Measurements from ENCODE around the gene GNL2. TPM values are rescaled to one million over a fixed set of nuclear protein-coding genes. Genes with fewer than 3 reads are reported as not detected.

GNL2 gene
- total RNA-seq, 1 experiment from 2014 or later, result 56.2 TPM

DNA sequence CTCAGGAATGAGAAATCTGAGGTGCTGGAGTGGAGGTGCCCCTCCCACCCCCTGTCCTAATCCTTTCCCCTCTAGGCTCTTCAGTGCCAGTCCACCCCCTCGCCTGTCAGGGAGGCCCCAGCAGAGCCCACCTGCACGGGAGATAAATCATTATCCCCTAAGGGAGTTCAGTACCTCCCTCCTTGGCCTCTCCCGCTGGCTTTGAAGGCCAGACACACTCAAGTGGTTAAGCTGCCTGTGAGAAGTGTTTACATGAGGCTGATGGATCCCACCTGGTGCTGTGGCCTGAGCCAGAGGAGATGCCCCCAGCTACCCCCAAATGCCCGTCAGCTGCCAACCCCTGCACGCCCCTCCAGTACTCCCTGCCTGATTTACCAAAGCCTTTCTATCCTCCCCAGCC lies 35.3 kb upstream of the GNL2 start:
- H3K4me3 ChIP-seq (ENCODE audit: low read length), result no peak overlapping the region
- no peak overlapping the region for H2AFZ ChIP-seq (ENCODE audit: low read length)
- no peaks in the 10 kb centered on the region for H3K9me3 ChIP-seq (ENCODE audit: low read length)
- H3K4me2 ChIP-seq (ENCODE audit: low read depth, low read length, poor library complexity, severe bottlenecking), result no peak overlapping the region
- H3K36me3 ChIP-seq (ENCODE audit: insufficient read depth, low read length), result no peaks in the 10 kb centered on the region
- DNase-seq, result no peak
- peaks cover 13% of the 10 kb centered on the region for H3K4me1 ChIP-seq (ENCODE audit: low read length)
- no peak overlapping the region for H3K27ac ChIP-seq (ENCODE audit: low read length)
- no peaks in the 10 kb centered on the region for H4K20me1 ChIP-seq (ENCODE audit: insufficient read depth, low read depth, low read length)
- H3K9me2 ChIP-seq (replicated peaks; ENCODE audit: insufficient read depth, low read length), result no peaks in the 10 kb centered on the region
- H3K9ac ChIP-seq (ENCODE audit: low read length), result no peak overlapping the region
- no peaks in the 10 kb centered on the region for H3K79me2 ChIP-seq (ENCODE audit: low read length)
- H3K27me3 ChIP-seq (ENCODE audit: low read length), result no peaks in the 10 kb centered on the region; the same call in 1 of the 2 replicates

DNA sequence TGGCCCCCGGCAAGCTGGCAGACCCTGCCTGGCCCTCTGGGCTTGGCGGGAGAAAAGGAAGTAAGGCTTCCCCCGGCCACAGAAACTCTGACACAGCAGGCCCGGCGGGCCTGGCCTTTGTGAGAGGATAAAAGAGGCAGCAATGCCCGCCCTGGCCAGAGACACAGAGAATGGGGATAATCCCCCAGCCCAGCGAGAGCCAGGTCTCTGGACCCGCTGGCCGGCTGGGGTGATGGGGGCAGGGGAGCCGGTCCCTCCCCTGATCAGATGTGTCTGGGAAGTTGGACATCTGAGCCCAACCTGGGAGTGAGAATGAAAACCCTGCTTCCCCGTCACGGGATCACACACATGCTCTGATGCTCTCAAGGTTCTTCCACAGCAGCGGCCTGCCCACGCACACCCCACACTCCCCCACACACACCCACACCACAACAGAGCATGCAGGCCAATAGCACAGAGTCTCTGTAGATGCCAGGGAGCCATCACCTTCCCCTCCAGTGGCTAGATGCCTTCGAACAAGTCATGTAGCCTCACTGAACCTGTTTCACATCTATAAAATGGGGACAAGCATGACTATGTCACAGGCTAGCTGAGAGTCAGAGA lies 34.8 kb upstream of the GNL2 start:
- no peak for DNase-seq
- H3K9ac ChIP-seq (ENCODE audit: low read length), result no peak overlapping the region
- peaks cover 13% of the 10 kb centered on the region for H3K4me1 ChIP-seq (ENCODE audit: low read length)
- H3K36me3 ChIP-seq (ENCODE audit: insufficient read depth, low read length), result no peaks in the 10 kb centered on the region
- no peaks in the 10 kb centered on the region; the same call in 1 of the 2 replicates for H3K27me3 ChIP-seq (ENCODE audit: low read length)
- H4K20me1 ChIP-seq (ENCODE audit: insufficient read depth, low read depth, low read length), result no peaks in the 10 kb centered on the region
- H2AFZ ChIP-seq (ENCODE audit: low read length), result no peak overlapping the region
- no peak overlapping the region for H3K4me2 ChIP-seq (ENCODE audit: low read depth, low read length, poor library complexity, severe bottlenecking)
- H3K4me3 ChIP-seq (ENCODE audit: low read length), result no peak overlapping the region
- no peaks in the 10 kb centered on the region for H3K79me2 ChIP-seq (ENCODE audit: low read length)
- no peaks in the 10 kb centered on the region for H3K9me2 ChIP-seq (replicated peaks; ENCODE audit: insufficient read depth, low read length)
- no peaks in the 10 kb centered on the region for H3K9me3 ChIP-seq (ENCODE audit: low read length)
- no peak overlapping the region for H3K27ac ChIP-seq (ENCODE audit: low read length)

DNA sequence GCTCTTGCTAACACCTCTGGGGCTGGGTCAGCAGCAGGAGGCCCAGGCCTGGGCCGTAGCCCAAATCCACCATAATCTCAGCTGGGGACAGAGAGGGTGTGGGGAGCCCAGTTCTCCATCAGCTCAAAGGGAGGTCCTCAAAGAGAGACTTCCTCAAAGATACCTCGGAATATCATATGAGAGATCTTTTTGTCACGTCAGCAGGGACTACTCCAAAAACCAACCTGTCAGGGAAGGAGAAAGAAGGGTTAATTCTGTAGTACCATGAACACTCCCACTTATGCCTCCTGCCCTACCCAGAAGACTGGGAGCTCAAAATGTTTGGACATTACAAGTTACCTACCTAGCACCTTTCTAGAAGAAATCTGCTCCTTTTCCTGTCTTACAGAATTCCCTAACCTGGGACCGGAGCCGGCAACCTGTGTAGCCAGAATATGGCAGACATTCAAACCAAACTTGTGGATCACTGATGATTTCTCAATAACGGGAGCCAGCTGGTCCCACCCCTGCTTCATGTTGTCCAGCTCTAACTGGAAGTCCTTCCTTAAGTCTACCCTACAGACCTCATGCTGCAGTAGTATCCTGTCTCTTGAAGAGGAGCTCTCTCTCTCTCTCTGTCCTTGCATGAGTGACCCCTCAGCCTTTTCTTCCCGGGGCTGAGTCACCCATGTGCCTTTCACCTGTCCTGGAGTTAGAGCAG lies 34.1 kb upstream of the GNL2 start:
- no peak overlapping the region for H2AFZ ChIP-seq (ENCODE audit: low read length)
- H3K4me1 ChIP-seq (ENCODE audit: low read length), result peaks cover 13% of the 10 kb centered on the region
- H3K36me3 ChIP-seq (ENCODE audit: insufficient read depth, low read length), result no peaks in the 10 kb centered on the region
- H3K9me3 ChIP-seq (ENCODE audit: low read length), result no peaks in the 10 kb centered on the region
- H3K9me2 ChIP-seq (replicated peaks; ENCODE audit: insufficient read depth, low read length), result no peaks in the 10 kb centered on the region
- no peak overlapping the region for H3K9ac ChIP-seq (ENCODE audit: low read length)
- H3K79me2 ChIP-seq (ENCODE audit: low read length), result no peaks in the 10 kb centered on the region
- H3K4me2 ChIP-seq (ENCODE audit: low read depth, low read length, poor library complexity, severe bottlenecking), result no peak overlapping the region
- no peak overlapping the region for H3K4me3 ChIP-seq (ENCODE audit: low read length)
- DNase-seq, result no peak
- H3K27me3 ChIP-seq (ENCODE audit: low read length), result no peaks in the 10 kb centered on the region; the same call in 1 of the 2 replicates
- H4K20me1 ChIP-seq (ENCODE audit: insufficient read depth, low read depth, low read length), result no peaks in the 10 kb centered on the region
- H3K27ac ChIP-seq (ENCODE audit: low read length), result no peak overlapping the region

DNA sequence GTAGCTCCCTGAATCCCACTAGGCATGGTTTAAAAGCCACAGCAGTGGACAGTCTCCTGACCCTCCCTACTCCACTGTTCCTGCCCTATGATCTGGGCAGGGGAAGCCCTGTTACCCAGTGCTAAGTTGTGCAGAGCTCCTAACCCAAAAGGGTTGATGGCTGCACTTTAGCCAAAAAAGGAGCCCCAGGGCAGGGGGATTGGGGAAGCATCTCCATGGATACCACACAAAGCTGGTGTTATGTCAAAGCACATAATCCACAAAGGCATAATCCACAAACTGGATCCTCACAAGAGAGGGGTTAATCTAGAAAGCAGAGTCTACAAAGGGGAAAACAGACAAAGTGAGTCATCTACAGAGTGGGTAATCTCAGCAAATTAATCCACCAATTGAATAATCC lies 33.3 kb upstream of the GNL2 start:
- no peak overlapping the region for H3K9ac ChIP-seq (ENCODE audit: low read length)
- H3K27ac ChIP-seq (ENCODE audit: low read length), result no peak overlapping the region
- H3K79me2 ChIP-seq (ENCODE audit: low read length), result no peaks in the 10 kb centered on the region
- no peak overlapping the region for H3K4me2 ChIP-seq (ENCODE audit: low read depth, low read length, poor library complexity, severe bottlenecking)
- no peaks in the 10 kb centered on the region for H3K9me2 ChIP-seq (replicated peaks; ENCODE audit: insufficient read depth, low read length)
- no peaks in the 10 kb centered on the region for H3K36me3 ChIP-seq (ENCODE audit: insufficient read depth, low read length)
- no peaks in the 10 kb centered on the region for H3K9me3 ChIP-seq (ENCODE audit: low read length)
- no peak overlapping the region for H2AFZ ChIP-seq (ENCODE audit: low read length)
- DNase-seq, result no peak
- H3K27me3 ChIP-seq (ENCODE audit: low read length), result no peaks in the 10 kb centered on the region; the same call in 1 of the 2 replicates
- no peak overlapping the region for H3K4me3 ChIP-seq (ENCODE audit: low read length)
- H3K4me1 ChIP-seq (ENCODE audit: low read length), result peaks cover 13% of the 10 kb centered on the region
- no peaks in the 10 kb centered on the region for H4K20me1 ChIP-seq (ENCODE audit: insufficient read depth, low read depth, low read length)

DNA sequence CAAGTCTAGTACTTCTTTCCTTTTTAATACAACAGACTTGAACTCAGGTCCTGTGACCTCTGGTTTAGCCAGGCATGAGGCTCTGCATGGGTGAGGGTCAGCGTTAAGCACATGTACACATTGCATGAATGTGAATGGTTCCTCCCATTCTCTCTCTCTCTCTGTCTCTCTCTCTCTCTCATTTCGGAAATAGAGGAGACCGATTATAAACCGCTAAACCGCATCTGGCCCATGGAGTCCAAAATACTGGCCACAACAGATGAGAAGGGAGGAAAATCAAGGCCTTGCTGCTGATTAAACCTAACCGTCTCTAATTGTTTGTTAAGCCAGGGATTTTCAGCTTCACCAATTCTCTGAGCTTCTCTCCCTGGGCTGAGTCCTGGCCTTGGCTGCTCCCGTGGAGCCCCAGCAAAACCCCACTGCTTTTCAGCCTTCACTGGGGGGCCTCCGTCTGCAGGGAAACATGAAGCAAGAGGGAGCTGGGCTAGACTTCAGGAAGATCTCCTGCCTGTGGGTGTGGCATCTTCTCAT lies 32.4 kb upstream of the GNL2 start:
- Histone ChIP-seq H3K9me2 (replicated peaks; ENCODE audit: insufficient read depth, low read length) (no peaks in the 10 kb centered on the region), H3K36me3 (ENCODE audit: insufficient read depth, low read length) (no peaks in the 10 kb centered on the region), H3K9ac (ENCODE audit: low read length) (no peak overlapping the region), H4K20me1 (ENCODE audit: insufficient read depth, low read depth, low read length) (no peaks in the 10 kb centered on the region), H3K4me3 (ENCODE audit: low read length) (no peak overlapping the region), H3K79me2 (ENCODE audit: low read length) (no peaks in the 10 kb centered on the region), H3K4me1 (ENCODE audit: low read length) (peaks cover 13% of the 10 kb centered on the region), H2AFZ (ENCODE audit: low read length) (no peak overlapping the region), H3K4me2 (ENCODE audit: low read depth, low read length, poor library complexity, severe bottlenecking) (no peak overlapping the region), H3K27me3 (ENCODE audit: low read length) (no peaks in the 10 kb centered on the region; the same call in 1 of the 2 replicates), H3K9me3 (ENCODE audit: low read length) (no peaks in the 10 kb centered on the region), H3K27ac (ENCODE audit: low read length) (no peak overlapping the region)
- no peak for DNase-seq

DNA sequence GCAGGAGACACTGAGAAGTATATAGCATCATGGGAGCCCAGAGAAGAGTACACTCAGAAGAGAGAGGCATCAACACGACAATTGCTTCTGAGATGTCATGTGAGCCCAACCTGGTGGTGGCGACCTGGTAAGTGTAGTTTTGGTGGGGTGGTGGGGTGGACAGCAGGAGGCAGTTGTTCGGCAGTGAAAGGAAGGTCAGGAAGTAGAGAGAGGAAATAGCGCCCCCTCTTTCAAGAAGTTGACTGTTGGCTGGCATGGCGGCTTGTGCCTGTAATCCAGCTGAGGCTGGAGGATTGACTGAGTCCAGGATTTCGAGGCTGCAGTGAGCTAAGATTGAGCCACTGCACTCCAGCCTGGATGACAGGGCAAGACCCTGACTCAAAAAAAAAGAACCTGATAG lies 26.4 kb upstream of the GNL2 start:
- no peak overlapping the region for H3K9ac ChIP-seq (ENCODE audit: low read length)
- H3K9me2 ChIP-seq (replicated peaks; ENCODE audit: insufficient read depth, low read length), result no peaks in the 10 kb centered on the region
- H4K20me1 ChIP-seq (ENCODE audit: insufficient read depth, low read depth, low read length), result no peaks in the 10 kb centered on the region
- H3K27me3 ChIP-seq (ENCODE audit: low read length), result no peaks in the 10 kb centered on the region
- H3K4me2 ChIP-seq (ENCODE audit: low read depth, low read length, poor library complexity, severe bottlenecking), result no peak overlapping the region
- no peak overlapping the region for H2AFZ ChIP-seq (ENCODE audit: low read length)
- no peaks in the 10 kb centered on the region for H3K9me3 ChIP-seq (ENCODE audit: low read length)
- no peak overlapping the region for H3K27ac ChIP-seq (ENCODE audit: low read length)
- no peak for DNase-seq
- no peak overlapping the region for H3K4me3 ChIP-seq (ENCODE audit: low read length)
- H3K36me3 ChIP-seq (ENCODE audit: insufficient read depth, low read length), result no peaks in the 10 kb centered on the region
- no peaks in the 10 kb centered on the region for H3K4me1 ChIP-seq (ENCODE audit: low read length)
- no peaks in the 10 kb centered on the region for H3K79me2 ChIP-seq (ENCODE audit: low read length)

DNA sequence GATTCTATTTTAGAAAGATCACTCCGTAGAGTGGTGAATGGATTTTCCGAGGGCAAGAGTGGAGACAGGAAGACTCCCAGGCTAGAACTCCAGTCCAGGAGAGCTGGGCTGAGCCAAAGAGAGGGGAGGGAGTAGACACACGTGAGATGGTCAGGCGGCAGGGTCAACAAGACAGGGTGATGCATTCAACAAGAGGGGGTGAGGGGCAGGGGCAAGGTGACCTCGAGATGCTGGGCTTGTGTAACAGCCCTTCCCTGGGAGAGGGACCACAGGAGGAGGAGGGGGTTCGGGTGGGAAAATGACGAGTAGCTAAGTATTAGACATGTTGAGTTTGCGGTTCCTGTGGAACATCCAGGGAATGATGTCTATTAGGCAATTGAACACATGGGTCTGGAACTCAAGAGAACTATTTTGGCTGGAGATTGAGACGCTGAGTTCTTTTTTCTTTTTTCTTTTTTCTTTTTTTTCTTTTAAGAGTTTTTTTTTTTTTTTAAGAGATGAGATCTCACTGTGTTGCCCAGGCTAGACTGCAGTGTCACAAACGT lies 25.7 kb upstream of the GNL2 start:
- no peaks in the 10 kb centered on the region for H3K36me3 ChIP-seq (ENCODE audit: insufficient read depth, low read length)
- H3K4me2 ChIP-seq (ENCODE audit: low read depth, low read length, poor library complexity, severe bottlenecking), result no peak overlapping the region
- H3K9me2 ChIP-seq (replicated peaks; ENCODE audit: insufficient read depth, low read length), result no peaks in the 10 kb centered on the region
- H4K20me1 ChIP-seq (ENCODE audit: insufficient read depth, low read depth, low read length), result no peaks in the 10 kb centered on the region
- H3K4me1 ChIP-seq (ENCODE audit: low read length), result no peaks in the 10 kb centered on the region
- no peak overlapping the region for H2AFZ ChIP-seq (ENCODE audit: low read length)
- H3K27ac ChIP-seq (ENCODE audit: low read length), result no peak overlapping the region
- no peaks in the 10 kb centered on the region for H3K79me2 ChIP-seq (ENCODE audit: low read length)
- H3K9ac ChIP-seq (ENCODE audit: low read length), result no peak overlapping the region
- no peaks in the 10 kb centered on the region for H3K9me3 ChIP-seq (ENCODE audit: low read length)
- DNase-seq, result no peak
- no peak overlapping the region for H3K4me3 ChIP-seq (ENCODE audit: low read length)
- no peaks in the 10 kb centered on the region for H3K27me3 ChIP-seq (ENCODE audit: low read length)

DNA sequence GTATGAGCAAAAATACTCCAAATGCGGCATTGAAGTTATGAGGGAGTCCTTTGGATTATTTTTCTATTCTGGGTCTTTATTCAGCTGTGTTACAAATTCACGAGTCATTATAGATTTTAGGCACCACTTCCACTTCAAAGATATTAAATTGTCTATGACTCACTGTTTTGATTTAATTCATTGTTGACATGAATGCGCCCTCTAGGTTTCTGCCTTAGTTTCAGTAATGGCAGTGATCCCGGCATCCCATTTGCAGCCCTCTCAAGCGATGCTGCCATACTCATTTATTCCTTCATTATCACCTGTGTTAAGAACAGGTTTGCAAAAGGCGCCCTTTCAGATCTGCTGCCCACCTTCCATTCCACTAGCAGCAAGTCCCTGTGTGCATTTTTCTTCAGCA lies 25.0 kb upstream of the GNL2 start:
- no peaks in the 10 kb centered on the region for H3K4me1 ChIP-seq (ENCODE audit: low read length)
- H3K79me2 ChIP-seq (ENCODE audit: low read length), result no peaks in the 10 kb centered on the region
- H3K4me3 ChIP-seq (ENCODE audit: low read length), result no peak overlapping the region
- H3K9ac ChIP-seq (ENCODE audit: low read length), result no peak overlapping the region
- DNase-seq, result no peak
- no peaks in the 10 kb centered on the region for H3K9me3 ChIP-seq (ENCODE audit: low read length)
- no peaks in the 10 kb centered on the region for H3K9me2 ChIP-seq (replicated peaks; ENCODE audit: insufficient read depth, low read length)
- no peaks in the 10 kb centered on the region for H3K36me3 ChIP-seq (ENCODE audit: insufficient read depth, low read length)
- H3K27ac ChIP-seq (ENCODE audit: low read length), result no peak overlapping the region
- no peaks in the 10 kb centered on the region for H3K27me3 ChIP-seq (ENCODE audit: low read length)
- H2AFZ ChIP-seq (ENCODE audit: low read length), result no peak overlapping the region
- H3K4me2 ChIP-seq (ENCODE audit: low read depth, low read length, poor library complexity, severe bottlenecking), result no peak overlapping the region
- no peaks in the 10 kb centered on the region for H4K20me1 ChIP-seq (ENCODE audit: insufficient read depth, low read depth, low read length)
